HepG2 (cell line): ENCODE measurements around the gene GAS1. TPM values are rescaled to one million over a fixed set of nuclear protein-coding genes. Genes with fewer than 3 reads are reported as not detected.

ENCODE experiments used
- ATAC-seq: fragments of 200-7000 bp; cut with Tn5 transposase; 3 replicates; pipeline ENCODE4 v1.9.1; 2020; ENCODE audit warnings: mild to moderate bottlenecking, moderate library complexity
- BruUV-seq: library from RNA; stranded (reverse); fragments of 400-500 nt; replicated peaks from 2 replicates; lab custom pipeline; 2021; lab: Mats Ljungman, UMichigan
- CTCF ChIA-PET: fragments of 300-600 bp; formaldehyde crosslinking; extraction: SDS; loops from one replicate; lab custom pipeline; 2021; ENCODE audit warnings: low total read pairs, inconsistent platforms, low intra/inter-chr PET ratio; lab: Yijun Ruan, JAX
- POLR2A ChIA-PET: fragments of 350-600 bp; sonication (Branson Sonifier 250); formaldehyde crosslinking; loops from one replicate; lab custom pipeline; 2020; ENCODE audit warnings: antibody characterized with exemption, inconsistent platforms; lab: Yijun Ruan, JAX
- DNase-seq: peaks from one replicate; pipeline ENCODE4 v3.0.0-alpha.2; 2015; ENCODE audit warnings: low spot score
- FAIRE-seq: peaks from 3 replicates; lab custom pipeline; 2011; peaks lifted over from hg19 to GRCh38; lab: Jason Lieb, UNC
- H2AFZ ChIP-seq: one replicate; pipeline ENCODE4 v1.6.1; 2011; ENCODE audit warnings: low read length, inconsistent platforms
- H3K27ac ChIP-seq: fragments of 300-600 bp; 3 replicates; pipeline ENCODE4 v1.8.0; 2011; ENCODE audit warnings: mixed run types, mild to moderate bottlenecking, mixed read lengths, low read length, inconsistent platforms; ENCODE audit not compliant: insufficient read depth; ENCODE audit errors: extremely low read length
- H3K27me3 ChIP-seq, 2 experiments: fragments of 200-600 bp in 1 of 2; 2 replicates in 1 of 2; 3 replicates in 1 of 2; pipeline versions ENCODE4 v1.6.0 to v1.8.0; 2011; ENCODE audit warnings: low read length in 2 of 2, mild to moderate bottlenecking in 2 of 2, moderate library complexity in 2 of 2, inconsistent platforms in 1 of 2; ENCODE audit not compliant: insufficient read depth in 2 of 2, control insufficient read depth in 1 of 2
- H3K36me3 ChIP-seq, 2 experiments: fragments of 200-600 bp in 1 of 2; replicated peaks in 1 of 2; 2 replicates in 1 of 2; 3 replicates in 1 of 2; pipeline versions ENCODE4 v1.5.1 to v1.8.0; 2011; ENCODE audit warnings: low read length in 2 of 2, inconsistent platforms in 1 of 2; ENCODE audit not compliant: insufficient read depth in 2 of 2, control insufficient read depth in 1 of 2
- H3K4me1 ChIP-seq: 2 replicates; pipeline ENCODE4 v1.5.1; 2012; ENCODE audit warnings: low read length, inconsistent platforms; ENCODE audit not compliant: insufficient read depth
- H3K4me2 ChIP-seq: 2 replicates; pipeline ENCODE4 v1.6.0; 2011; ENCODE audit warnings: low read depth, low read length, inconsistent platforms
- H3K4me3 ChIP-seq, 3 experiments: fragments of 200-600 bp in 1 of 3; sonication (generic), shearing (Covaris generic) in 1 of 3; replicated peaks in 1 of 3; 2 replicates each; pipeline ENCODE4 v1.5.1; 2011 to 2016; ENCODE audit warnings: low read length in 3 of 3, inconsistent platforms in 2 of 3, low read depth in 2 of 3, mild to moderate bottlenecking in 2 of 3, control low read depth in 1 of 3, mixed read lengths in 1 of 3; ENCODE audit not compliant: insufficient read depth in 1 of 3
- H3K79me2 ChIP-seq: one replicate; pipeline ENCODE4 v1.6.1; 2011; ENCODE audit warnings: low read length, inconsistent platforms; ENCODE audit not compliant: insufficient read depth
- H3K9ac ChIP-seq: 2 replicates; pipeline ENCODE4 v1.6.0; 2011; ENCODE audit warnings: mild to moderate bottlenecking, low read depth, low read length, inconsistent platforms; ENCODE audit not compliant: insufficient read depth
- H3K9me3 ChIP-seq: 2 replicates; pipeline ENCODE4 v1.5.1; 2012; ENCODE audit warnings: mild to moderate bottlenecking, low read length
- H4K20me1 ChIP-seq: 2 replicates; pipeline ENCODE4 v1.6.0; 2011; ENCODE audit warnings: inconsistent platforms, mild to moderate bottlenecking, low read length, moderate library complexity; ENCODE audit not compliant: insufficient read depth
- CEBPB ChIP-seq: IDR thresholded peaks from 2 replicates; pipeline ENCODE4 v1.6.1; 2011; ENCODE audit warnings: low read depth, low read length, improper control_type of control experiment, borderline replicate concordance
- GTF2F1 ChIP-seq: fragments of 150-350 bp; IDR thresholded peaks from 2 replicates; pipeline ENCODE4 v1.6.1; 2014; ENCODE audit warnings: low read length
- HNRNPLL ChIP-seq: fragments of 200-400 bp; formaldehyde crosslinking; IDR thresholded peaks from 2 replicates; pipeline ENCODE4 v1.6.1; 2017; ENCODE audit warnings: mild to moderate bottlenecking, low read depth, low read length; ENCODE audit not compliant: poor library complexity, severe bottlenecking
- RELA ChIP-seq: sonication (generic); formaldehyde crosslinking; IDR thresholded peaks from 2 replicates; pipeline ENCODE4 v1.4.0; 2020; ENCODE audit warnings: missing genetic modification reagents
- SP4 ChIP-seq: sonication (generic); formaldehyde crosslinking; IDR thresholded peaks from 2 replicates; pipeline ENCODE4 v1.8.1; 2023; ENCODE audit warnings: mild to moderate bottlenecking, missing genetic modification reagents
- ZBTB43 ChIP-seq: sonication (generic); formaldehyde crosslinking; conservative IDR thresholded peaks from 2 replicates; pipeline ENCODE4 v1.4.0; 2020; ENCODE audit warnings: missing genetic modification reagents
- WGBS: methylation state at CpG from one replicate; pipeline ENCODE4 v1.1.6; 2017; ENCODE audit warnings: low lambda C conversion rate; 5-methylcytosine and 5-hydroxymethylcytosine counted together
- in situ Hi-C: cut with HindIII; loops from 2 replicates; pipeline ENCODE4 v1.10.0; 2017; ENCODE audit warnings: low pct_unique_long_range_greater_than_20kb; ENCODE audit not compliant: extremely low pct_ligation_motif_present
- intact Hi-C: fragments of 100-400 bp; cut with micrococcal nuclease; formaldehyde crosslinking; loops from one replicate; pipeline ENCODE4 v1.10.0; 2022; ENCODE audit not compliant: unreplicated experiment
- polyA plus RNA-seq, 8 experiments: library from polyadenylated mRNA; depleted of rRNA in 3 of 8; stranded (reverse) in 7 of 8; unstranded in 1 of 8; fragments of >200 nt; fragmentation: Illumina TruSeq in 4 of 8; extraction: Trizol in 4 of 8; gene quantifications; 2 replicates each; pipeline versions ENCODE4 v1.2.1 to v1.2.3, GENCODE V29; 2011 to 2016; ENCODE audit warnings: low read depth in 4 of 8, missing spikeins in 1 of 8, mixed read lengths in 1 of 8; ENCODE audit not compliant: insufficient read depth in 1 of 8
- total RNA-seq, 5 experiments: library from RNA; depleted of rRNA; stranded (reverse); fragments of >200 nt; fragmentation: Illumina TruSeq; extraction: Trizol; gene quantifications; 2 replicates each; pipeline ENCODE4 v1.2.3, GENCODE V29; 2016; ENCODE audit warnings: low read depth in 1 of 5
- TF ChIP-seq, protein P1 (sequence below), 2 experiments: fragments of 450-650 bp in 1 of 2; sonication (generic) in 1 of 2; formaldehyde crosslinking in 1 of 2; IDR thresholded peaks; 2 replicates each; pipeline versions ENCODE4 v1.6.1 to v1.8.0; 2016 to 2022; ENCODE audit warnings: antibody characterized with exemption in 1 of 2, mild to moderate bottlenecking in 1 of 2, missing genetic modification reagents in 1 of 2

GAS1 gene
- total and polyA plus RNA-seq, 2 of the 13 experiments (the other 11 are each of a cell fraction or from before 2014, with no cell fraction given): not detected

GRCh38 chr9:86990290-86990689 is 43.0 kb upstream of the GAS1 start:
- Histone ChIP-seq H3K79me2 (no peaks in the 10 kb centered on the region), H3K4me3 (no peak overlapping the region), H3K4me2 (no peak overlapping the region), H3K9me3 (no peaks in the 10 kb centered on the region), H4K20me1 (no peaks in the 10 kb centered on the region), H3K9ac (no peak overlapping the region), H3K27ac (no peak overlapping the region), H3K27me3 (no peaks in the 10 kb centered on the region), H2AFZ (no peak overlapping the region), H3K36me3 (no peaks in the 10 kb centered on the region), H3K4me1 (no peaks in the 10 kb centered on the region)
- in situ Hi-C loops (no loop called here), intact Hi-C loops (no loop called here)
- no TSS peak for BruUV-seq
- DNase-seq: no peak
- TF ChIP-seq GTF2F1 (no peak), CEBPB (peak; percentile 42; the same call in 1 of the 2 replicates)
- CTCF ChIA-PET: no interaction called here
- POLR2A ChIA-PET: no interaction called here
- no peak for FAIRE-seq
- WGBS: 2% methylated on average over 2 of the region's 2 CpGs
- no peak for ATAC-seq

GRCh38 chr9:86987900-86988299 is 40.6 kb upstream of the GAS1 start:
- in situ Hi-C loops (no loop called here), intact Hi-C loops (no loop called here)
- Histone ChIP-seq H4K20me1 (no peaks in the 10 kb centered on the region), H3K9ac (no peak overlapping the region), H3K9me3 (no peaks in the 10 kb centered on the region), H3K4me3 (no peak overlapping the region), H3K4me1 (no peaks in the 10 kb centered on the region), H3K79me2 (no peaks in the 10 kb centered on the region), H3K36me3 (no peaks in the 10 kb centered on the region), H3K27ac (no peak overlapping the region), H2AFZ (no peak overlapping the region), H3K4me2 (no peak overlapping the region), H3K27me3 (peaks cover 0 to 13% of the 10 kb centered on the region in 2 experiments; a peak in 2 of 5 replicates)
- no peak for FAIRE-seq
- no TSS peak for BruUV-seq
- DNase-seq: no peak
- POLR2A ChIA-PET: no interaction called here
- ATAC-seq: no peak
- WGBS: 5% methylated on average over 2 of the region's 2 CpGs
- CTCF ChIA-PET: no interaction called here
- TF ChIP-seq RELA (CRISPR knock-in tag) (no peak), ZBTB43 (CRISPR knock-in tag) (no peak), SP4 (no peak), HNRNPLL (no peak)
- TF ChIP-seq, protein P1, sequence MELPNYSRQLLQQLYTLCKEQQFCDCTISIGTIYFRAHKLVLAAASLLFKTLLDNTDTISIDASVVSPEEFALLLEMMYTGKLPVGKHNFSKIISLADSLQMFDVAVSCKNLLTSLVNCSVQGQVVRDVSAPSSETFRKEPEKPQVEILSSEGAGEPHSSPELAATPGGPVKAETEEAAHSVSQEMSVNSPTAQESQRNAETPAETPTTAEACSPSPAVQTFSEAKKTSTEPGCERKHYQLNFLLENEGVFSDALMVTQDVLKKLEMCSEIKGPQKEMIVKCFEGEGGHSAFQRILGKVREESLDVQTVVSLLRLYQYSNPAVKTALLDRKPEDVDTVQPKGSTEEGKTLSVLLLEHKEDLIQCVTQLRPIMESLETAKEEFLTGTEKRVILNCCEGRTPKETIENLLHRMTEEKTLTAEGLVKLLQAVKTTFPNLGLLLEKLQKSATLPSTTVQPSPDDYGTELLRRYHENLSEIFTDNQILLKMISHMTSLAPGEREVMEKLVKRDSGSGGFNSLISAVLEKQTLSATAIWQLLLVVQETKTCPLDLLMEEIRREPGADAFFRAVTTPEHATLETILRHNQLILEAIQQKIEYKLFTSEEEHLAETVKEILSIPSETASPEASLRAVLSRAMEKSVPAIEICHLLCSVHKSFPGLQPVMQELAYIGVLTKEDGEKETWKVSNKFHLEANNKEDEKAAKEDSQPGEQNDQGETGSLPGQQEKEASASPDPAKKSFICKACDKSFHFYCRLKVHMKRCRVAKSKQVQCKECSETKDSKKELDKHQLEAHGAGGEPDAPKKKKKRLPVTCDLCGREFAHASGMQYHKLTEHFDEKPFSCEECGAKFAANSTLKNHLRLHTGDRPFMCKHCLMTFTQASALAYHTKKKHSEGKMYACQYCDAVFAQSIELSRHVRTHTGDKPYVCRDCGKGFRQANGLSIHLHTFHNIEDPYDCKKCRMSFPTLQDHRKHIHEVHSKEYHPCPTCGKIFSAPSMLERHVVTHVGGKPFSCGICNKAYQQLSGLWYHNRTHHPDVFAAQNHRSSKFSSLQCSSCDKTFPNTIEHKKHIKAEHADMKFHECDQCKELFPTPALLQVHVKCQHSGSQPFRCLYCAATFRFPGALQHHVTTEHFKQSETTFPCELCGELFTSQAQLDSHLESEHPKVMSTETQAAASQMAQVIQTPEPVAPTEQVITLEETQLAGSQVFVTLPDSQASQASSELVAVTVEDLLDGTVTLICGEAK (IDR thresholded peaks at IDR 0.05): no peak
- TF ChIP-seq, protein P1 (CRISPR knock-in tag; IDR thresholded peaks at IDR 0.05): no peak
